ENCODE measurements around the gene ZGLP1. TPM values are rescaled to one million over a fixed set of nuclear protein-coding genes. Genes with fewer than 3 reads are reported as not detected.

The ZGLP1 gene
- total RNA-seq, 3 donors from 2014 or later = 6.9 to 10.1 (median 9.3) TPM

- no peaks in the 10 kb centered on the region for H3K27me3 Mint-ChIP-seq (ENCODE audit: low read depth)
- H3K9me3 Mint-ChIP-seq = no peaks in the 10 kb centered on the region
Measured at GRCh38 chr19:10266706-10267105, 42.9 kb downstream of the ZGLP1 start.

GRCh38 chr19:10262771-10263170 lies 46.8 kb downstream of the ZGLP1 start:
- Mint-ChIP-seq H3K9me3 (no peaks in the 10 kb centered on the region), H3K36me3 (ENCODE audit: insufficient read depth) (peaks cover 7% of the 10 kb centered on the region), H3K27me3 (ENCODE audit: low read depth) (no peaks in the 10 kb centered on the region), H3K4me3 (no peak overlapping the region), H3K4me1 (ENCODE audit: low read depth) (peaks cover 14% of the 10 kb centered on the region)
- ATAC-seq (no peak), DNase-seq (no peak)

More at GRCh38 chr19:10266706-10267105, 42.9 kb downstream of the ZGLP1 start:
- no peak overlapping the region for H3K4me3 Mint-ChIP-seq
- ATAC-seq (no peak), DNase-seq (no peak)
- peaks cover 16% of the 10 kb centered on the region for H3K4me1 Mint-ChIP-seq (ENCODE audit: low read depth)
- H3K36me3 Mint-ChIP-seq (ENCODE audit: insufficient read depth) = no peaks in the 10 kb centered on the region

DNA sequence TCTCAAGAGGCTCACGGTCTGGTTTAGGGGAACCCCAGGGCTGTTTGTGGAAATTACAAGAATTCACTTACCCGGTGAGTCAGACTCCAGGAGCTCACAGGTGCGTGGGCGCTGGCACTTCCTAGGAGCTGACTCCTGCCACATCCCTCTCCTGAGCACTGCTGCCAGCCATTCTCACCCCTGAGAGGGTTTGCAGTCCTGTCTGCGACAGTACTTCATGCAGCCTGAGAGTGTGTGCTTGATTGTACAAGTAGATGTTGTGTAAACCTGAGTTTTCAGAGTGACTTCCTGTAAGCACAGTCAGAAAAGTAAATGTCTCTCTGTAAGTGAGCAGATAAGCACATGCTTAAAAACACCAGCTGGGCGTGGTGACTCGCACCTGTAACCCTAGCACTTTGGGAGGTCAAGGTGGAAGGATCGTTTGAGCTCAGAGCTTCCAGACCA lies 49.5 kb downstream of the ZGLP1 start:
- Mint-ChIP-seq H3K4me3 (peak overlapping the region; percentile 16), H3K9me3 (no peaks in the 10 kb centered on the region), H3K27me3 (ENCODE audit: low read depth) (no peaks in the 10 kb centered on the region), H3K36me3 (ENCODE audit: insufficient read depth) (peaks cover 24% of the 10 kb centered on the region), H3K4me1 (ENCODE audit: low read depth) (peaks cover 17% of the 10 kb centered on the region)
- ATAC-seq (peak; percentile 70 to 75), DNase-seq (peak; percentile 49)

GRCh38 chr19:10259162-10259905 lies 50.3 kb downstream of the ZGLP1 start:
- ATAC-seq = peak; percentile 76 to 79
- Mint-ChIP-seq H3K4me1 (ENCODE audit: low read depth) (peaks cover 17% of the 10 kb centered on the region), H3K27me3 (ENCODE audit: low read depth) (no peaks in the 10 kb centered on the region), H3K4me3 (peak overlapping the region; percentile 19), H3K9me3 (no peaks in the 10 kb centered on the region), H3K36me3 (ENCODE audit: insufficient read depth) (peaks cover 28% of the 10 kb centered on the region)
- peak; percentile 87 for DNase-seq

DNA sequence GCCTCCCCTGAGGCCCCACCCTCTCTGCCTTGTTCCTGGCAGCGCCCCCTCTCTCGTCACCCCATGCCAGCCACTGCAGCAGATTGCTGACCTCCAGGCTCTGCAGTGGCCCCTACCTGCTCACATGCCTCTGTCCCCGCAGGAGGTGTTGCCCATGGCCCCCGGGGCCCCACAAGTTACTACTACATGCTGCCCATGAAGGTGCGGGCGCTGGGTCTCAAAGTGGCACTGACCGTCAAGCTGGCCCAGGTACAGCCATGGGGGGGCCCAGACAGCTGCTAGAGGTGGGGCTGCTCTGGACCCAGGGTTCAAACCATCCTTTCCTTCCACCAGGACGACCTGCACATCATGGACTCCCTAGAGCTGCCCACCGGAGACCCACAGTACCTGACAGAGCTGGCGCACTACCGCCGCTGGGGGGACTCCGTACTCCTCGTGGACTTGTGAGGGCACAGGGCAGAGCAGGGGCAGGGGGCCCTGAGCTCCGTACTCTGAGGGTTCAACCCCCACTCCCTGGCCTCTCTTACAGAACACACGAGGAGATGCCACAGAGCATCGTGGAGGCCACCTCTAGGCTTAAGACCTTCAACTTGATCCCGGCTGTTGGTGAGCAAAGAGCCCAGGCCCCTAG lies 51.4 kb downstream of the ZGLP1 start:
- no peaks in the 10 kb centered on the region for H3K27me3 Mint-ChIP-seq (ENCODE audit: low read depth)
- peaks cover 19% of the 10 kb centered on the region for H3K4me1 Mint-ChIP-seq (ENCODE audit: low read depth)
- no peak overlapping the region for H3K4me3 Mint-ChIP-seq
- no peak for DNase-seq
- H3K9me3 Mint-ChIP-seq = no peaks in the 10 kb centered on the region
- peaks cover 35% of the 10 kb centered on the region for H3K36me3 Mint-ChIP-seq (ENCODE audit: insufficient read depth)
- ATAC-seq = no peak

DNA sequence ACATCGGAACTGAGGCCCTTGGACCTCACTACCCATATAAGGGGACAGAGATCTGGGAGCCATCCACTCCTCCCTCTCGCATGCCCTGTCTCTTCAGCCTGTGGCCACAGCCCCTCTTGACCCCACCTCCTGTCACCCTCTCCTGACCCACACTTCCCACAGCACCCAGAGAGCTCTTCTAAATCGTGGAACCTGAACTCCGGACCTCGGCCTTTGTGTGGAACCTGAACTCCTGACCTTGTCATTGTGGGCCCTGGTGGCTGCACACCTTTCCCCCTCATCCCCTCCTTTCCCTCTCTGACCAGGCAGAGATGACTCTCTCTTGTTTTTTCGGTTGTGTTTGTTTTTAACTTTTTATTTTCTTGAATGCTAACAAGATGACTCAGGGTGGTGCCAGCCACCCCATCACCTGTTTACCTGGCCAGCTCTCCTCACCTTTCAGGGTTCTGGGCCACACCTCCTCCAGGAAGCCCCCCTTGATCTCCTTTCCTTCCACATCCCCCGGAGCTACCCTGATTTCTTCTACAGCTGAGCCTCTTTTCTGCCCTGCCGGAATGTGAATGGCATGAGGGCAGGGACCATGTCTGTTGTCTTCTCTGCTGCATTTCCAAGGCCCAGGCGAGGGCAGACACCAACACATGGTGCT lies 52.5 kb downstream of the ZGLP1 start:
- H3K4me1 Mint-ChIP-seq (ENCODE audit: low read depth) = peaks cover 22% of the 10 kb centered on the region
- ATAC-seq = no peak
- H3K27me3 Mint-ChIP-seq (ENCODE audit: low read depth) = no peaks in the 10 kb centered on the region
- H3K4me3 Mint-ChIP-seq = no peak overlapping the region
- no peaks in the 10 kb centered on the region for H3K9me3 Mint-ChIP-seq
- DNase-seq = no peak
- peaks cover 35% of the 10 kb centered on the region for H3K36me3 Mint-ChIP-seq (ENCODE audit: insufficient read depth)

DNA sequence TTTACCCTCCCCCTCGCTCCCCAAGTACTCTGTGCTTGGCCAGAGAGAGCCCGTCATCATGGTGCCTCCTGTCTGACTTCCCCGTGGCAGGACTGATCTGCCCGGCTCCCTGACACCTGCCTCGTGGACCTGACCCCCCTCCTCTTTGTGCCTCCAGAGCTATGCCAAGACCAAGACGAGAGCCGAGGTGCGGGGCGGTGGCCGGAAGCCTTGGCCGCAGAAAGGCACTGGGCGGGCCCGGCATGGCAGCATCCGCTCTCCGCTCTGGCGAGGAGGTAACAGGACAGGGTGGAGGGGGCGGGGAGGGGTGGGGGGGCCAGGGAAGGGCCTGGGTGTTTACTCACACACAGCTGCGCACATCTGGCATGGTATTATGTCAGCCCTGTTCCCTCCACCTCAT lies 53.1 kb downstream of the ZGLP1 start:
- Mint-ChIP-seq H3K4me3 (no peak overlapping the region), H3K36me3 (ENCODE audit: insufficient read depth) (peaks cover 35% of the 10 kb centered on the region), H3K9me3 (no peaks in the 10 kb centered on the region), H3K4me1 (ENCODE audit: low read depth) (peaks cover 22% of the 10 kb centered on the region), H3K27me3 (ENCODE audit: low read depth) (no peaks in the 10 kb centered on the region)
- no peak for ATAC-seq
- DNase-seq = no peak

DNA sequence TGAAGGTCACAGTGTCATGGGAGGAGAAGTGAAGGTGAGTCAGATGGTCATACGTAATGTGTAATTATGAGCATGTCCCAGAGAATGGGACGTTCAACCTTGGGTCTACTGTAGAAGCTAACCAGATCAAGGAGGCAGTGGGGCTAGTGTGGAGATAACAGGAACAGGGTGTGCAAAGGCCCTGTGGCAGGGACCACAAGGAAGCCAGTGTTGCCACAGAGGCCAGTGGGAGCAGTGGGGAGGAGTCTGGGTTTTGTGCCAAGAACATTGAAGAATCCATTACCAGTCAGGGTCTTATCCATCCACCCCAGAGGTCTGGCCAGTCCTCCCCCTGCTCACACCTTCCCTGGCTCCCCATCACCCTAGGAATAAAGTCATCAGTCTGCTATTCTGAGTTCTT lies 54.3 kb downstream of the ZGLP1 start:
- Mint-ChIP-seq H3K4me1 (ENCODE audit: low read depth) (peaks cover 25% of the 10 kb centered on the region), H3K9me3 (no peaks in the 10 kb centered on the region), H3K4me3 (no peak overlapping the region), H3K27me3 (ENCODE audit: low read depth) (no peaks in the 10 kb centered on the region), H3K36me3 (ENCODE audit: insufficient read depth) (peaks cover 35% of the 10 kb centered on the region)
- ATAC-seq (no peak), DNase-seq (no peak)

Other genes with a start within 250 kb of the ZGLP1 start
- gene SHFL, start 223.5 kb downstream of the ZGLP1 start, total RNA-seq = 10 to 100 TPM; 20.1 to 26.8 (median 26.2) TPM
- 10 to 100 TPM in 1 of 3 donors, 1 to 10 TPM in 2; 9.2 to 11.0 (median 9.2) TPM for gene ANGPTL6, start 207.1 kb downstream of the ZGLP1 start, total RNA-seq
- 100 to 1,000 TPM; 479 to 497 (median 489) TPM for gene PPAN, start 203.5 kb downstream of the ZGLP1 start, total RNA-seq
- 10 to 100 TPM; 74.8 to 87.5 (median 82.6) TPM for gene P2RY11, start 198.1 kb downstream of the ZGLP1 start, total RNA-seq
- gene EIF3G, start 189.9 kb downstream of the ZGLP1 start, total RNA-seq = 100 to 1,000 TPM; 503 to 538 (median 523) TPM
- gene DNMT1, start 114.9 kb downstream of the ZGLP1 start, total RNA-seq = 100 to 1,000 TPM; 353 to 433 (median 355) TPM
- 10 to 100 TPM; 15.0 to 18.4 (median 16.0) TPM for gene S1PR2, start 78.5 kb downstream of the ZGLP1 start, total RNA-seq
- gene MRPL4, start 57.6 kb downstream of the ZGLP1 start, total RNA-seq = 100 to 1,000 TPM; 213 to 268 (median 239) TPM
- gene ICAM1, start 38.7 kb downstream of the ZGLP1 start, total RNA-seq = 10 to 100 TPM; 25.6 to 48.5 (median 39.5) TPM
- gene ICAM4, start 22.9 kb downstream of the ZGLP1 start, total RNA-seq = under 1 TPM; 0.27 to 0.53 (median 0.38) TPM
- gene ICAM5, start 19.9 kb downstream of the ZGLP1 start, total RNA-seq = 1 to 10 TPM; 3.1 to 4.3 (median 3.1) TPM
- 10 to 100 TPM; 32.5 to 43.0 (median 38.3) TPM for gene FDX2, start 6.2 kb upstream of the ZGLP1 start, total RNA-seq
- gene RAVER1, start 23.7 kb upstream of the ZGLP1 start, total RNA-seq = 100 to 1,000 TPM; 135 to 143 (median 135) TPM
- 10 to 100 TPM; 60.2 to 62.3 (median 62.2) TPM for gene ICAM3, start 29.8 kb upstream of the ZGLP1 start, total RNA-seq
- 100 to 1,000 TPM; 196 to 226 (median 206) TPM for gene TYK2, start 70.8 kb upstream of the ZGLP1 start, total RNA-seq
- 100 to 1,000 TPM; 298 to 311 (median 303) TPM for gene CDC37, start 93.7 kb upstream of the ZGLP1 start, total RNA-seq
- 1 to 10 TPM; 4.0 to 4.8 (median 4.2) TPM for gene PDE4A, start 110.7 kb upstream of the ZGLP1 start, total RNA-seq
- 10 to 100 TPM; 89.9 to 98.7 (median 92.9) TPM for gene KEAP1, start 193.5 kb upstream of the ZGLP1 start, total RNA-seq
- under 1 TPM; 0.15 to 0.27 (median 0.24) TPM for gene S1PR5, start 207.6 kb upstream of the ZGLP1 start, total RNA-seq
- gene ATG4D, start 234.1 kb upstream of the ZGLP1 start, total RNA-seq = 10 to 100 TPM; 36.3 to 47.1 (median 39.9) TPM